HG03280 (cell line): Measurements from ENCODE around the gene ADCY2.

Source experiments
- ATAC-seq: cut with Tn5 transposase; IDR thresholded peaks from one replicate; pipeline ENCODE4 v1.9.1; 2021; ENCODE audit warnings: mild to moderate bottlenecking, moderate library complexity; ENCODE audit not compliant: unreplicated experiment

ADCY2 gene

DNA sequence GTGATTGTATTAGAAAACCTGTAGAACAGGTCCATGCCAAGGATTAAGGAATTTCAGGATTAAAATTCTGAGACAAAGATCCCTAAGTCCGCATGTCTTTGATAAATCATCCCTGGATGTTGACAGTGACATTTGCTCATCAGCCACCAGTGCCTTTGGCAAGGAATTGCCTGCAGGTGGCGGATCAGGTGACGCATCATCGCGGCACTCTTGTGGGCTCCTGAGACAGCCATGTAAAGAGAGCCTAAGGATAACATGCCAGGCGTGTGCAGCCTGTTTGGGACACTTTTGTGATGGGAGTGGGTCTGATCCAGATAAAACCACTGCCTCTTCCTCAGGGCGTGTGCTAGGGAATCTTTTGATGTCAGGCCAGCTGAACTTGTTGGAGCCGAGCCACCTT is 40.6 kb downstream of the ADCY2 start:
- ATAC-seq: no peak

DNA sequence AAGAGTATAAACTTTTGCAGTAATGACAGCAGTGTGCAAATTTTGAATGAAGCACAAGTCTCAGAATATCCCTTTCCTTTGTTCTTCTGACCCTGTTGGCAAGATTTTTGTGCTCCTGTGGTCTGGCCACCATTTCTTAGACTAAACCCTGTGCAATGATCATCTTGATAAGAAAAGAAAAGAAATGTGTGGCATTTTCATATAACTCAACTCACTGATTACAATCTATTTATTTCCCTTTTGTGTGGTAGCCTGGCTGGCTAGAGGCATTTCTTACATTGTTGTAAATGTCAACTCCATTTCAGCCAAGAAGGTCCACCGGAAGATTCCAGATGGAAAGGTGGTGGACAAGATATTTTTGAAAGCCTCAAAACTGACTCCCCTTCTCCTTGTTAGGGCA is 41.9 kb downstream of the ADCY2 start:
- ATAC-seq: no peak

DNA sequence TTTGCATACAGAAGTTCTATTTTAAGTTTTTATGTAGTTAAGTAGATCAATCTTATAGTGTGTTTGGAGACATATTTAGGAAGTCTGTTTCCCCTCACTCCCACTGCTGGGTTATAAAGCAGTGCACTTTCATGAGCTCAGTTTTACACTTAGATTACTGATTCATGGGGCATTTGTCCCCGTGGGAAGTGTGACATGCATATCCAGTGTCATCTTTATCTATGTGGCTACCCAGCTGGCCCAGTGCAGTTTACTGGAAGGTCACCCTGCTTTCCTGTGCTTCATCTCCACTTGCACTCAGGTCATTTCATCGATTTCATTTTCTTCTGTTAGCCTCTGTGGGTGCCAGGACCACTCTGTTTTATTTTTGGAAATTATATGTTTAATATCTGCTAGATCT is 49.1 kb downstream of the ADCY2 start:
- no peak for ATAC-seq

DNA sequence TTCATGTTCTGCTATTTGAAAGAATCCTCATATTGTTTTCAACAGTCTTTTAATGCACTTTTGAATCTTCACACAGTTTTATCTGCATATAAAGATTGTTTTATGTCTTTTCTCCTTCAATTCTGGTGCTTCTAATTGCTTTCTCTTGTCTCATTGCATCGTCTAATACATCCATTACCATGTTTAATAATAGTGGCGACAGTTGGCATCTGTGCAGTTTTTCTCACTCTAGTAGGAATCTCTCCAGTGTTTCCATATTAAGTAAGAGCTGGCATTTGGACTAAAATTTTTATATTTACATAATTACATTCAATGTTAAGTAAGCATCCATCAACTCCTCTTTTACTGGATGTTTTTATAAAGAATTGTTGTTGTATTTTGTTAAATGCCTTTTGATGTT is 49.9 kb downstream of the ADCY2 start:
- ATAC-seq: no peak

DNA sequence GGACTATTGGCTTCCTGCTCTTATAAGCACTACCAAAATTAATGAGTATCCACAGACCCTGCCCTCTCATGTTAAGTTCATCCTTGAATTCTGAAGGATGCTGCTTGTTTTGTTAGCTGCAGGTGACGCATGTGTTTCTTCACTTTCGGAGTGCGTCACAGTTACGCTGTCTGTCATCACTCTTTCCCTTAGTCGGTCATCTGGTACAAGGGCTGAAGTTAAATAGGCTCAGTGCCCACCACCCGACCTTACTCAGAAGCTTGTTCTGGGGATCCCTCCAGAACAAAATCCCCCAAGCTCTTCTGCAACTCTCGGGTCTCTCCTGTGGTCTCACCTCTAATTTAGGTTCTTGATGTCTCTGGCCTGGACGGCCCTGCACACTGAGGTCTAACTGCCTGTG is 51.0 kb downstream of the ADCY2 start:
- no peak for ATAC-seq

DNA sequence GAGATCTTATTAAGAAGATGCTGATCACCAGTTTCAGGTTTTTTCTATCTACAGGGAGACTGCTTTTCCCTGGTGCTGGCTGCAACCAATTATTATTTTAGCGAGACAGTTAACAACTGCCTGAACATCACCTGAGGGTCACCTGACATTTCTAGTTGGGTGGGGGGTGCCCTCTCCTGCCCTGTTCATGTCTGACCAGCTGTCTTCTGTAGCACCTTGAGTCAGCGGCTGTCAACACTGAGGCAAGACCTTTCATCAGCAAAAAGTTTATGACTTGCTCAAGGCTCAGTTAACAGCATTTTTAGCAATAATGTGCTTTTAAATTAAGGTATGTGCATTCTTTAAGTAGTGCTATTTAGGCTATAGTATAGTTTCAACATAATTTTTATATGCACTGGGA is 58.0 kb downstream of the ADCY2 start:
- ATAC-seq: no peak

DNA sequence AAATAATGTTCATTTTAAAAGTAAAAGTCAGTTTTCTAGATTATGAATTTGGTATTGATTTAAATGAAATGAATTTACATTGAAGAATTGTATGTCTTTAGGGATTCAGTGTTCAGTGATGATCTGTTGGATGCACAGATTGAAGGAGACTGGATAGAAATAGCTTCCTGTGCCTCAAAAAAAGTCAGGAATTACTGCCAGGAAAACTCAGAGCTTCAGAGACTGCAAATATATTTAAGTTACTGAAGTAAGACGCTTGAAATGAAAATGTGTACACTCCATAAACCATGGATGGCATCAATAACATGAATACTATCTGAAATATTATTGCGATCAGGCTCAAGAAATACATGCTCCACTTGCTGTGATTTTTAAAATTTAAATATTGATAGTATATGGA is 60.3 kb downstream of the ADCY2 start:
- ATAC-seq: no peak

DNA sequence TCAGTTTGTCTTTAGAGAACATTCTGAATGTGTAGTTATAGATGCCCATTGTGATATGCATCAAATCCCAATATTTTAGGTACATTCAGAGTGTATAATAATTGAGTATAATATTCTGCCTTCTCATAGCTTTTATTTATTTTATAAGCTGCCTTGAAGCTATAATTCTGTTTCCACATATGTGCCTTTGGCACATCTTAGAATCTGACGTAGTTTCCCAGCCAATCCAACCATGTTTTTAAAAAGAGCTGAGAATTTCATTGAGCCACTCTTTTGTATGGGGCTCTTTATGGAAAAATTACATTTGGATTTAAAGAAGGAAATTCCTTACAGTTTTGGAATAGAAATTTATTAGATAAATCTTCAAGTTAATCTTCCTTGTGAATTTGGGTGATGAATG is 65.4 kb downstream of the ADCY2 start:
- ATAC-seq: no peak

DNA sequence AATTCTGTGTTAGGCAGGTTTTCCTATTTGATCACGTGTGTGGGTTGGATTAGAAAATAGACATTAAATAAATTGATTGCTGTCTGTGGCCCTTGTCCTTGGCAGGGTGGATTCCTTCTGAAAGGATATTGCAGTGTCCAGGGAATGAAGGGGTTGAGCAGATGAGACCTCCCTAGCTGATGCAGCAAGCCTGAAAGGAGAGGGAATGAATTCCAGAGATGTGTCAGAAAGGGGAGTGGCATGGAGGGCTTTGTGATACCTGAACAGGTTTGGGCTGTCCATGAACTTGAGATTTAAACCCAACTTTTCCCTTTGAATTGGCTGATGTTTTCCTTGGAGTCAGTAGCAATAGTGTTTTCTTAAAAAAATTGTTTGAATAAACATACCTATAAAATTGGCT is 66.8 kb downstream of the ADCY2 start:
- ATAC-seq: no peak

DNA sequence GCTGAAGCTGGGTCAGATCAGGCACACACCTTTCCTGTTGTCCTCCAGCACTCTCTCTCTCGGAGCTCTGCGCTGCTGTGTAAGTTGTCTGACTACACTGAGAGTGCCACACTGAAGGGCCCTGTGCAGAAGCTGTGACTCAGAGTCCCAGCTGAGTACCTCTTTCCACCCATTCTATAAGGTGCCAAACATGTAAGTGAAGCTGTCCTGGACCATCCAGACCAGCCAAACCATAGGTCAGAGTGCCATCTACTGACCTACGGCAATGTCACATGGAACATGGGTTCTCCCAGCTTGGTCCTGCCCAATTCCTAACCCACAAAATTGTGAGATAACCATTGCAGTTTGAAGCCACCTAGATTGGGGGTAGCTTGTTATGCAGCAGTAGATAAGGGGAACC is 68.2 kb downstream of the ADCY2 start:
- no peak for ATAC-seq

DNA sequence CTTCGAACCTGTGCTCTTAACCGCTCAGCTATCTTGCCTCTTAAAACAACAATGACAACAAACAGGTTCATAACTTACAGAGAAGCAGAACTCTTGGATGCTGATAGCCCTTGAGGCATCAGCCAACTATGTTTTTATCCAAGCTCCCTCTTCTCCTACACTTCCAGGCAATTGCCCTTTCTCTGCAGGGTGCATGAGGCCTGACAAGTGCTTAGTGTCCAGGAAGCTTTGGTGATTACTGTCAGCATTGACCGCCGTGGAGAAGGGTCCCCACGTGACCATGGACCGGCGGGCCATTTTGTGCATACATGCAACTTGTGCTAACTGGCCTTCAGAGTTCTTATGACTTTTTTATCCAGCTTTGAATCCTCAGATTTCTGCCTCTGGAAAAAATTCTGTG is 71.2 kb downstream of the ADCY2 start:
- no peak for ATAC-seq

DNA sequence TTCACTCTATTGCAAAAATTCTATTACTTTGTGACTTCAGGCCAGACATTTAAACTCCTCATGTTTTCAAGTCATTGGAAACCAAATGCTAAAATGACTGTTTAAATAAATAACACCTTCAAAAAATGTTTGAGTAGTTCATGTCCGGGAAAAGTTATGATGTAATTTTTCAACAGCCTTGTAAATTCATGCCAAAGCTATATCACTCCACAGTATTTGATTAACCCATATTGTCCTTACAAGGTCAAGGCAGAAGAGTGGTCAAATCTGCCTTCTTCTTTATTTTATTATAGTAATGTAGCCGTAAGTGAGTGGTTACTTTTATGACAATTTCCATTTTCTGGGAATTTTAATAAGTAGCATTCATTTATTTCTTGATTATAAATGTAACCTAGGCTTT is 72.8 kb downstream of the ADCY2 start:
- ATAC-seq: no peak

DNA sequence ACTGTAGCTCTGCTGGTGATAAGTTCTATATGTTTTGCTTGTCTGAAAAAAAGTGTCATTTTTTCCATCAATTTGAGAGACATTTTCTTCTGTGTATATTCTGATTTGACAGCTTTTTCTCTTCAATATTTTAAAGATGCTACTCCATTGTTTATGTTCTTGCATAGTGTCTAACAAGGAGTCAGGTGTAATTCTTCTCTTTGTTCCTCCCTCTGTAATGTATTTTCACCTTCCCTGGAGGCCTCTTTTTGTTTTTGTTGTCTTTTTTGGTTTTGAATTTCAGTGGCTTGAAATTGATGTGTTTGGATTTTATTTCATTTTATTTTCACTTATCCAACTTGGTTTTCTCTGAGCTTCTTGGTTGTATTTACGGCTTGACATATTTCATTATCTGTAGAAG is 75.8 kb downstream of the ADCY2 start:
- no peak for ATAC-seq

DNA sequence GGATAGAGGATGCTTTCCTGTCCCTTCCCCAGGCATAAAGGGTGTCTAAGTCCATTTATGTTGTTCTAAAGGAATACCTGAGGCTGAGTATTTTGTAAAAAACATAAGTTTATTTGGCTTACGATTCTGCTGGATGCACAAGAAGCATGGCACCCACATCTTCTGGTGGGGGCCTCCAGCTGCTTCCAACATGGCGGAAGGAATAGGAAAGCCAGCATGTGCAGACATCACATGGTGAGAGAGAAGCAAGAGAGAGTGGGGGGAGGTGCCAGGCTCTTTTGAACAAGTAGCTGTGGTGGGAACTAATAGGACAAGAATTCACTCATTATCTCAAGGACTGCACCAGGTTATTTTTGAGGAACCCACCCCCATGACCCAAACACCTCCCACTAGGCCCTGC is 77.2 kb downstream of the ADCY2 start:
- no peak for ATAC-seq

DNA sequence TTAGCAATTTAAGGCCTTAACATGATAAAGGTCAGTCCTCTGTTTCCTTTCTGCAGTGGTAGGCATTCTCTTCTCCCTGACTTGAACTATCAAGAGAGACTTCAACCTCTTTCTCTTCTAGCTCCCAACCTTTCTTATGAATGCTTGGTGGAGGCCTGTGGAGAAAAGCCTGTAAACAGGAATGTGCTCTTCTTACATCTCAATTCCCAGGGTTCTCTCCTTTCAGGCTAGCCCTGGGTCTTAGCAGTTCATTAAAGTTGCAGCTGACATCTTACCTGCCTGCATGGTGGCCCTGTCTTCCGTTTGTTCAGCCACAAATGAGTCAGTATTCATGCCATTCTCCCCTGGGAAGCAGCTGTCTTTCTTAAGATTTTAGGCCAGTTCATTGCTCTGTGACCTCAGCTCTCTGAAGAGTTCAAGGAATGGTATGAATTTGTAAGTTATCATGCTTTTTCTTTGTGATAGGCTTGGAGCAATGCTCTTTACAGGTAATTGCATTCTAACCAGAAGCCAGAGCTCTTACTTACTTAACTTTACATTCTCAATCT is 77.8 kb downstream of the ADCY2 start:
- no peak for ATAC-seq

DNA sequence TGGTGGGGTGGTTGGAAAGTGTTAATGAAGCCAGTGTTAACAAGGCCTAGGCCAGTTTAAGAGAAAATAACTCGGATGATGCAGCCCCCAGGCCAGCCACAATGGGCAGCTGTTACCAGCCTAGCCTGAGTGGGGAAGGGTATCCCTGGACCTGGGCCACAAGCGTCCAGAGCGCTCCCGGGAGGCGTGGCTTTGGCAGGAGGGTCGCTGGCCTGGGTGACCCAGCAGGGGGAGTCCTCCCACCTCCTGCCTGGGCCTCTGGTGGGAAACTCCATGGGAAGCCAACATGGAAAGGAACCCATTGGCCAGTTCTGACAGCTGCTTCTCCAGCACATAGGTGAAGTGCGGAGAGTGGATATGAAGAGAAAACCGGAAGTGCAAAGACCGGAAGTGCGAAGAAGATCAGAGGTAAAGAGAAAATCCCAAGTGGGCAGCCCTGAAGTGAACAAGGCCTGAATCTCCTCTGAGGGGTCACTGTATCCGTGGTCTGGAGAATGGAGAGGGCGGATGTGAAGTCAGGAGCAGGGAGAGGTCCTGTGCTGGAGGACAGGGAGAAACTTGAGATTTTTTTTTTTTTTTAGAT is 79.0 kb downstream of the ADCY2 start:
- ATAC-seq: no peak

DNA sequence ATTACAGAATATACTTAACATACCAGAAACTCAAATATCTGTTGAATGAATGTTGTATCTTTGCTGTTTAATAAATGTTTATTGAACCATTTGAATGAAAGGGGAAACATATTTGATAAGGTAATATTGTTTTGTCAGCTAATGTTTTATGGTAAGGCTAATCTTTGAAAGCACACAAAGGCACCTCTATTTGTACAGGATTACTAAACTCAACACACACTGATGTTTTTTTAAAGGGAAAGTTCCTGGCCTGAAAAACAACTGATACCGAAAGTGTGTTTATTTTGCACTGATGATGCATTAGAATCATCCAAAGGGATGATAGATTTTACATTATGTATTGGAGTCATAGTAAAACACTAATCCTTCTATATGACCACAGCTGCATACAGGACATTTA is 82.5 kb downstream of the ADCY2 start:
- ATAC-seq: no peak

DNA sequence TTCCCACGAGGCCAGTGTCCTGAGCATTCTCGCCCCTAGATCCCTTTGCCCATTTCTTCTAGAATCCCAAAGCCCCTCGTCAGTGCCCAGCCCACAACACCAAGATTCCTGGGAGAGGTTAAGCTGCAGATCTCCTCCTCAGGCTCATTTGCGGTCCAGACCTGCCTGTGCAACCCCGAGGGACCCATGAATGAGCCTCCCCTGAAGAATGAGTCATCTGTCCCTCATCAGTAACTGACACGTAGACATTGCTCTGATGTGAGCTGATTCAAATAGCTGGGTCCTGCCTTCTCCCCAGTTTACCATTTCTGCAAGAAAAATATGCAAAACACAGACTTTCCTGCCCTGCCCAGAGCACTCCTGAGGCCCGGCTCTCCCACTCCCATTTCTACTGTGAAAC is 92.8 kb downstream of the ADCY2 start:
- ATAC-seq: no peak

DNA sequence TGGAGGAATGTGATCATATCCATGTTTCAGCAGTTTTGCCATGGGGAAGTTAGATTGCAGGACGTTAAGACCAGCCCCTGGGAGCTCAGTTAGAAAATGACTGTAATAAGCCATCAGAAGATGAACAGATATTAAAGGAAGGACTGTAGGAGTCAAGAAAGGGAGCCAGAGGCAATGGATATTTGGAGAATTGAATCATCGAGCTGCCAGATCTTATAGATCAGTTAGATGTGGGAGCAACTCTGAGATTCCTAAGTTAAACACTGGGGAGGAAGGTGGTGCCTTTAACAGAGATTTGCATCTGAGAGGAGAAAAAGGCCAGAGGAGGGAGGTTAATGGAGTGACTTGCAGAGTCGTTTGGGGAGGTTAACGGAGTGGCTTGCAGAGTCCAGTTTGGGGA is 96.4 kb downstream of the ADCY2 start:
- no peak for ATAC-seq

DNA sequence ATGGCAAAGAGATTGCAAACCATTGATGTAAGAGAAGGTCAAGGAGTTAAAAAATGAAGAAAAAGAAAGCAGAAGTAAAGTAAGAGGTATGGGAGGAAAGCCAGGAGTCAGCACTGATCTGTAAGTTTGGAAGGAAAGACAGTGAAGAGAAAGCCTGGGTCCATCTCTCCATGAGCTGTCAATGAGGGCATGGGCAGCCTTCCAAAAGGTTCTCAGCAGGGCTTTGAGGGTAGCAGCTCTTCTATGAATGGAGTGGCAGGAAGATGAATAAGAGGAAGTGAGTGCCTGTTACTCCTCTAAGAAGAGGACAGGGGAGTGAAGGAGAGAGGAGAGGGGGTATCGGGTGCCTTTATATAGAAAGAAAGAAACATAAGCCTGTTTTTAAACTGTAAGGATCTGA is 97.1 kb downstream of the ADCY2 start:
- ATAC-seq: no peak

DNA sequence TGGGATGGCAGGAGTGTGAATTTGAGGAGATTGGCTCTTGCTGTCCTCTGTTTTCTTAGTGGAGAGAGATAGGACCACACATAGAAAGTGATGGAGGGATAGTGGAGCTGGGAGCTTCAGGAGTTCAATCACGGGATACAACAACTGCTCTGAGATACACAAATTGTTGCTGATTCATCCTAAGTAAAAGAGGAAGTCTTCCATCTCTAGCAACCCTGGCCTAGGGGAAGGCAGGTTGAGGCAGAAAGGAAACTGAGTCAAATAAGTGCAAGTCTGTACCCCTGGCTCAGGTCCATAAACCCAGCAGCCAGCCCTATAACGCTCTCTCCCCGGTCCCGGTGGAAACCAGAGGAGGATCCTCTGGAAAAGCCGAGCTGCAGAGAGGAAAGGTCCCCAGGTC is 97.7 kb downstream of the ADCY2 start:
- ATAC-seq: no peak

DNA sequence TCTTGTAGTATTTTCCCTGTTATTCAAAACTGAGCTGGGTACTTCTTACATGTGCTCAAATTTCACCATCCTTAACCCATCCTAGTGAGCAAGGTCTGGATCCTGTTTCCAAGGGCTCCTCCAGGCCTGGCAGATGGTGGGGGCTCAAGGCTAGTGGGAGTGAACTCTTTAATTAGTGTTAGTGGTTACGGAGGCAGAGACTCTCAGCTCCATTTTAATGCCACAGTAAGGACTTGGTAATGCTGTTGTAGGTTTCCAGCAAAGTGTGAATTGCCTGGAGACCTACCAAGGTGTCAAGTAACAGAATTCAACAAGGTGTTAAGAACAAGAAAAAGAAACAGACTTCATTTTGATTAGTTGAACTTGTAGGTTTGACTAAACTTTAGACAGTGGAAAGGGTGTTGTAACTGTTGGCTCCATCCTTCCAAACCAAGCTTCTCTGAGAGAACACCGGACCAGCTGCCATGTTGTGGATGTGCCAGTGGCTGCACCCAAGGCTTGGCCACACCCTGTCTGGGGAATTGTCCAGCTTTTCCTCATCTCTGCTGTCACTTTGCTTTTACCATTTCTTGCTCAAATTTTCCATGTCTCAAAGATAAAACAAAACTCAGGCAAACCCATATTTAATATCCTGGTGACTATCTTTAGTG is 98.7 kb downstream of the ADCY2 start:
- ATAC-seq: no peak

DNA sequence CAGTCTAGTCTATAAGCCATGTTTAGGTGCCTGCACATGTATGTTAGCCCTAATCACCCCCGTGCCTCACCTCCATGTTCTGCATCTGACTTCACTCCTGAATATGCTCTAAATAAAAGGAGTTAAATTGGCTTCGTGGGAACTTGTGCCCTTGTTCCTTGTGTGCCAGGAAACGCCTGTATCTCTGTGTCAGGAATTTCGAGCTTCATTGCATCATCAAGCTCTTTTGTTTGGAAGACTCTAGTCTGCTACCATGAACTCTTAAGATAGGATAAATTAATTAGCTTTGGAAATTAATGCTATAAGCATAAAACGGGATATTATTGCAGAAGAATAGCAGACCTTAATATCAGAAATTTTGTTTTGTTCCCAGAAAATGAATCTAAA is 99.2 kb downstream of the ADCY2 start:
- no peak for ATAC-seq
